ENCODE data around the gene PRPH2. TPM values are rescaled to one million over a fixed set of nuclear protein-coding genes. Genes with fewer than 3 reads are reported as not detected.
A peak's percentile ranks its signal among the peaks of the same experiment; 100 is the strongest.

The PRPH2 gene
- total and polyA plus RNA-seq, 10 of the 15 experiments (the other 5 are each of a cell fraction or from before 2014, with no cell fraction given): 0.08 TPM; not detected in 9

GRCh38 chr6:42762950-42763349, 40.6 kb upstream of the PRPH2 start (continued):
- TF ChIP-seq ZNF592 (IDR thresholded peaks at IDR 0.05): no peak
- no peak for TF ChIP-seq SP1 (IDR thresholded peaks at IDR 0.05; ENCODE audit: low read depth, low read length)

- H3K4me3 ChIP-seq: no peak overlapping the region
- whole genome bisulfite sequencing (ENCODE audit: insufficient coverage, insufficient replicate concordance, low lambda C conversion rate, missing lambda C conversion rate): 84% methylated on average over 3 of the region's 3 CpGs
- DNase-seq (ENCODE audit: low read depth, low spot score): no peak
- intact Hi-C loops (cut with micrococcal nuclease; ENCODE audit: unreplicated experiment) (no loop called here), in situ Hi-C loops (cut with MboI) (no loop called here)
- no peak overlapping the region for H3K4me2 ChIP-seq (ENCODE audit: control insufficient read depth, insufficient read depth)
- no TSS peak for BruUV-seq (replicated peaks)
- ChIA-PET SMC1A (ENCODE audit: uncharacterized antibody, unreplicated experiment) (interaction anchor here (1.0 to 3.0 kb wide), 3 partner anchors 9 to 222 kb away, joined by 3 to 10 read pairs (median 6); partner anchors contain the start of gene PPP2R5D), RAD21 (ENCODE audit: unreplicated experiment) (no interaction called here), POLR2A (interaction anchor here (0.9 kb wide), 1 partner anchor 14 kb away, joined by 3 read pairs; no protein-coding TSS in a partner anchor), CTCF (interaction anchor here (1.3 kb wide), 1 partner anchor 36 kb away, joined by 4 read pairs; no protein-coding TSS in a partner anchor)
- H3K9ac ChIP-seq (ENCODE audit: control insufficient read depth, insufficient read depth, low read length): no peak overlapping the region
- no peak overlapping the region for H3K27ac ChIP-seq (ENCODE audit: control insufficient read depth, insufficient read depth)
- H3K4me1 ChIP-seq (ENCODE audit: control insufficient read depth, insufficient read depth, low read length): no peaks in the 10 kb centered on the region
- FAIRE-seq: peak; percentile 64
- no peaks in the 10 kb centered on the region for H3K27me3 ChIP-seq (replicated peaks in 1 of 2; ENCODE audit: control insufficient read depth in 2 of 2, insufficient read depth in 2 of 2, low read length in 1 of 2)
- H3K36me3 ChIP-seq (ENCODE audit: control insufficient read depth in 2 of 2, insufficient read depth in 2 of 2, low read length in 1 of 2): no peaks in the 10 kb centered on the region; a peak in 1 of 4 replicates
- no peaks in the 10 kb centered on the region for H3K9me3 ChIP-seq (replicated peaks; ENCODE audit: control insufficient read depth, insufficient read depth, low read length)
- H3K79me2 ChIP-seq (ENCODE audit: control insufficient read depth, insufficient read depth, low read length): no peaks in the 10 kb centered on the region
- no peak overlapping the region for H2AFZ ChIP-seq (ENCODE audit: control insufficient read depth, low read depth, low read length)
- no peaks in the 10 kb centered on the region for H4K20me1 ChIP-seq (ENCODE audit: control insufficient read depth, insufficient read depth)
- no peak for ATAC-seq
- TF ChIP-seq CHD4 (IDR thresholded peaks at IDR 0.05): no peak
- no peak for TF ChIP-seq POLR2AphosphoS5 (IDR thresholded peaks at IDR 0.05; ENCODE audit: low read length)
- no peak for TF ChIP-seq SIX5 (IDR thresholded peaks at IDR 0.05; ENCODE audit: low read depth, low read length, severe bottlenecking)
- no peak for TF ChIP-seq SUZ12 (IDR thresholded peaks at IDR 0.05; ENCODE audit: unreplicated experiment)
- TF ChIP-seq YY1 (IDR thresholded peaks at IDR 0.05; ENCODE audit: low read depth, low read length): no peak
- TF ChIP-seq SMAD5 (IDR thresholded peaks at IDR 0.05; ENCODE audit: low read depth): no peak
- no peak for TF ChIP-seq PML (IDR thresholded peaks at IDR 0.05; ENCODE audit: low read length)
- no peak for TF ChIP-seq HDGF (IDR thresholded peaks at IDR 0.05)
- TF ChIP-seq CBX3 (IDR thresholded peaks at IDR 0.05; ENCODE audit: borderline replicate concordance, low read depth): no peak
- TF ChIP-seq NR2C2 (IDR thresholded peaks at IDR 0.05; ENCODE audit: borderline replicate concordance, control insufficient read depth, insufficient read length, low read depth): no peak
- no peak for TF ChIP-seq IRF3 (IDR thresholded peaks at IDR 0.05)
- no peak for TF ChIP-seq CTCF (IDR thresholded peaks at IDR 0.05 in 2 of 3, conservative IDR thresholded peaks at IDR 0.05 in 1 of 3; ENCODE audit: control insufficient read depth in 2 of 3, extremely low read depth in 1 of 3, insufficient read depth in 1 of 3, low read depth in 3 of 3, low read length in 3 of 3)
- no peak for TF ChIP-seq ETV6 (conservative IDR thresholded peaks at IDR 0.05 in 1 of 2, IDR thresholded peaks at IDR 0.05 in 1 of 2; ENCODE audit: borderline replicate concordance in 1 of 2, low read depth in 1 of 2)
- no peak for TF ChIP-seq BRCA1 (IDR thresholded peaks at IDR 0.05; ENCODE audit: low read depth, low read length)
These were observed 40.0 kb upstream of the PRPH2 start for GRCh38 chr6:42762426-42762859.

Measured in GM12878 (cell line).